ENCODE data around the gene FARP1.

DNA sequence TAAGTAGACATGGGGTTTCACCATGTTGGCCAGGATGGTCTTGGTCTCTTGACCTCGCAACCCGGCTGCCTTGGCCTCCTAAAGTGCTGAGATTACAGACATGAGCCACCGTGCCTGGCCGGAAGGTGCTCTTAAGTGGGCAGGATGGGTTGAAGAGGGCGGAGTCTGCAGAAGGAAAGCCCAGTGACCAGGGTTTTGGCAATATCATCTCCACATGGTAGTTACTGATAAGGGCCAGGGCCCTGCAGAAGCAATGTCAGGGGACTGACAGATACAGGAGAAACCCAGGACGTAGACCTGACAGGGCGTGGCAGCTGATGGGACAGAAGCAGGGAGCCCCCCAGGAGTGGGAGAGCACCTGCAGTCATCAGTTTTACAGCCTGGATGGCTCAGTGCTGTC, 79.9 kb downstream of the FARP1 start:
- TF ChIP-seq POLR2AphosphoS5 (IDR thresholded peaks at IDR 0.05) (no peak), POLR2A (IDR thresholded peaks at IDR 0.05) (no peak)
- TF ChIP-seq, protein P1, sequence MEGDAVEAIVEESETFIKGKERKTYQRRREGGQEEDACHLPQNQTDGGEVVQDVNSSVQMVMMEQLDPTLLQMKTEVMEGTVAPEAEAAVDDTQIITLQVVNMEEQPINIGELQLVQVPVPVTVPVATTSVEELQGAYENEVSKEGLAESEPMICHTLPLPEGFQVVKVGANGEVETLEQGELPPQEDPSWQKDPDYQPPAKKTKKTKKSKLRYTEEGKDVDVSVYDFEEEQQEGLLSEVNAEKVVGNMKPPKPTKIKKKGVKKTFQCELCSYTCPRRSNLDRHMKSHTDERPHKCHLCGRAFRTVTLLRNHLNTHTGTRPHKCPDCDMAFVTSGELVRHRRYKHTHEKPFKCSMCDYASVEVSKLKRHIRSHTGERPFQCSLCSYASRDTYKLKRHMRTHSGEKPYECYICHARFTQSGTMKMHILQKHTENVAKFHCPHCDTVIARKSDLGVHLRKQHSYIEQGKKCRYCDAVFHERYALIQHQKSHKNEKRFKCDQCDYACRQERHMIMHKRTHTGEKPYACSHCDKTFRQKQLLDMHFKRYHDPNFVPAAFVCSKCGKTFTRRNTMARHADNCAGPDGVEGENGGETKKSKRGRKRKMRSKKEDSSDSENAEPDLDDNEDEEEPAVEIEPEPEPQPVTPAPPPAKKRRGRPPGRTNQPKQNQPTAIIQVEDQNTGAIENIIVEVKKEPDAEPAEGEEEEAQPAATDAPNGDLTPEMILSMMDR (IDR thresholded peaks at IDR 0.05), result no peak

All from suprapubic skin (tissue), 4 donors.